ENCODE measurements around the gene ARAF.

The ARAF gene

GRCh38 chrX:47618923-47619485 lies 58.0 kb downstream of the ARAF start:
- no peak for TF ChIP-seq CTCF (IDR thresholded peaks at IDR 0.05; ENCODE audit: low read depth, low read length, missing control alignments)
- in situ Hi-C loops (cut with HindIII; ENCODE audit: low sequenced_read_pairs) = no loop called here
- peak overlapping the region; percentile 32 for H3K4me3 ChIP-seq (ENCODE audit: low read depth, low read length)
- DNase-seq (ENCODE audit: low read depth) = no peak

- in situ Hi-C loops (cut with HindIII; ENCODE audit: low sequenced_read_pairs) = no loop called here
- TF ChIP-seq CTCF (IDR thresholded peaks at IDR 0.05; ENCODE audit: low read depth, low read length, missing control alignments) = peak; percentile 3
- peak; percentile 41 for DNase-seq (ENCODE audit: low read depth)
- peak within 1 kb of the TSS; percentile 32 for H3K4me3 ChIP-seq (ENCODE audit: low read depth, low read length)
Observed at GRCh38 chrX:47619486-47620302, 58.7 kb downstream of the ARAF start, which contains the start of gene SYN1. TSS of gene SYN1 (minus strand) at chrX:47619857. CDS start at chrX:47619728, 129 bp downstream.

GRCh38 chrX:47620303-47620685 lies 59.3 kb downstream of the ARAF start:
- H3K4me3 ChIP-seq (ENCODE audit: low read depth, low read length) = no peak overlapping the region
- in situ Hi-C loops (cut with HindIII; ENCODE audit: low sequenced_read_pairs) = no loop called here
- DNase-seq (ENCODE audit: low read depth) = no peak
- no peak for TF ChIP-seq CTCF (IDR thresholded peaks at IDR 0.05; ENCODE audit: low read depth, low read length, missing control alignments)

Measured in astrocyte of the cerebellum (primary cell).